ENCODE measurements around the gene KLF8.
"Not testable (repeated sequence)": the region's sequence is repeated elsewhere in the genome, so short reads cannot be mapped to it uniquely, and the experiment has no call there.

Gene KLF8

DNA sequence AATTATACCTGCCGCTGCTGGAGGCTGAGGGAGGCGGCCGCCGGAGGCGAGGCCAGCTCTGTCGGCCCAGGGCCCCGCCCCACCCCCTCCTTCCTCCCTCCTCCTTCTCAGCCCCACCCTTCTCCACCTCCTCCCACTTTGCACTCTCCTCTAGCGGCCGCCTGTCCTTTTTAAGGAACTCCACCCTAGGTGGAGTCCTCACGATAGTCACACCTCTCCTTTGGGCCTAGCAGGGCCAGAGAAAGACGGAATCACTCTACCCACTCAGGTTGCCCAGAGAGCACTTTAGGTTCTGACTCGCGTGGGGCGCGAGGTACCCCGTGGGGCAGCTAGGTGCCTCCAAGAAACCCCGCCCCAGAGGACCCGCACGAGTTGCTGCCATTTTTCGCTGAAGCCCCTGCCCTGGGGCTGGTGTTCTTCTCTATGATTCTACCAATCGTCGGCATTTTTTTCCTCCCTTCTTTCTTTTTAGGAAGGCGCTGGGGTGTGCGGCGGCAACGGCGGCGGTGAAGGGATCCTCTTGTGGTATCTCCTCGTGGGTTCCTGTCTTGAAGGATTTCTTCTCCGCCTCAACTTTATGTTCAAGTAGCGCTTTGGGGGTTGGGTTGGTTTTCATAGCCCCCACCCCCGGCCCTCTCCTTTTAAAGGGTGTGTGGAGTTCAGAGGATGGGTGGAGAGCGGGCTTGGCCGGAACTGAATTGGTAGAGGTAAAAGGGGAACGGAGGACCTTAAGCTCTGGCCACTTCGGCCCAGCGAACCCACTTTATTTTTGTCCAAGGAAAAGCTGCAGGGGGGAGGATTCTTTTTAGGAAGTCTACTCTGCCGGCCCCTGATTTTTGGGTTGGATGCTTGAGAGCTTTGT, at the start of gene KLF8:
KLF8 (plus strand) TSS at position 136 of the 862 bp plus-strand sequence. CDS start 979 bp downstream, outside the sequence.
- no peak for DNase-seq

GRCh38 chrX:56206945-56207344, 25.2 kb upstream of the KLF8 start:
- DNase-seq = not testable (repeated sequence)

DNA sequence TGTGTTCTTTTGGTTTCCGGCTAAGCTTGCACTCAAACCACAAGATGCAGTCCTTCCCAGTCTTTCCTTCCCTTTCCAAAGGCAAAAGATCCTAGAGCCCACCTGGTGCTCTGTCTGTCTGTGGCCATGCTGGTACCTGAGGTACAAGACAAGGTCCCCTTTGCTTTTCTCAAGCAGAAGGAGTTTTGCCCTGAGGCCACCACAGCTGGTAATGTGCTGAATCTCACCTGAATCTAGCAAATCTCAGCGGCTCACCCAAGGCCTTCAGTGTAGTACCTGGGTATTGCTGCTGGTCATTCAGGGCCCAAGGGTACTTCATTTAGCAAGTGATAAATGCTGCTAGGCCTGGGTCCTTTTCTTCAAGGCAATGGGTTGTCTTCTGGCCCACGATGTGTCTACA, 20.5 kb upstream of the KLF8 start:
- DNase-seq = no peak

- DNase-seq = no peak
Measured at GRCh38 chrX:56216332-56216731, 15.8 kb upstream of the KLF8 start.

- DNase-seq = no peak
Measured at GRCh38 chrX:56219700-56220099, 12.5 kb upstream of the KLF8 start.

GRCh38 chrX:56221101-56221500, 11.1 kb upstream of the KLF8 start:
- no peak for DNase-seq

- no peak for DNase-seq
Measured at GRCh38 chrX:56222473-56223000, 9.6 kb upstream of the KLF8 start.

GRCh38 chrX:56226980-56227379, 5.2 kb upstream of the KLF8 start:
- DNase-seq = no peak

DNA sequence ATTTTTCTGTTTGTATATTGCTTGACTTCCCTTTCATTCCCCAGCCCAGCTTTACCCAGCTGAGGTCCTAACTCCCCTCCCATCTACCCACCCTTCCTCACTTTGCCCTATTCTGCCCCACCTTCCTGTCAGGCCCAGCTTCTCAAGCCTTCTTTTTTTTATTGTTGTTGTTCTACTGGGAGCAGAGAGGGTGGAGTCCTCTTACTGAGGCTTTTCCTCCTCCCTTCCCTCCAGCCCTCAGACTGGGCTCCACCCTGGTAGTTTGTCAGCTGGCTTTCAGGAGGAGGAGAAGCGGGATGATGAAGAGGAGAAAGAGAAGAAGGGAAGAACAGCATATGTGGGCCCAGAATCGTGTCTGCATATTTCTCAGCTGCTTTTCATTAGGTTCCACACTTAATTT, 3.2 kb upstream of the KLF8 start:
- DNase-seq = no peak

DNA sequence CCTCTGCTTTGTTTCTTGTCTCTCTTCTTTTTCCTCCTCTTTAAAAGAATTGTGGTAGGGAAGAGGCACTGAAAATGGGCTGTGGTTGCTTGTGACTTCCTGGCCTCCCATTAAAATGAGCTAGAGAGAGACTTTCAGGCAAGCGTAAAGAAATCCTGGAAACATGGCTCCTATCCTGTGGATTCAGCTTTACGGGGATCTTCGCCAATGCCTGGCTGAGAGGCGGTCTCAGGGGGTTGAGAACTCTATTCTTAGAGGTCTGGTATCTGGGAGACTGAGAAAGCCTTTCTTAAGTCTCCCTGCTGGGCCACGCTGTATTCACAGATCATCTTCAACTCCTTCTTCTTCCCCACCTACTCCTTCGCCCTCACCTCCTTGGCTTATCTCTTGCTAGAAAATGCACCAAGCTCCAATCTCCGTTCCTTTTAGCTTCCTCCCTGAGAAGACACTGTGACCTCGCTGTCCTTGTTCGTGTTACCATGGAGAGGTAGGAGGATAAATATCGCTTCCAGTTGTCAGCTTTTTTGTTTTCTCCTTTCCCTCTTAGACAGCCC, 542 bp upstream of the KLF8 start:
- DNase-seq = no peak

GRCh38 chrX:56233100-56233499, 944 bp downstream of the KLF8 start:
- no peak for DNase-seq

GRCh38 chrX:56233682-56234081, 1.5 kb downstream of the KLF8 start:
- DNase-seq = no peak

DNA sequence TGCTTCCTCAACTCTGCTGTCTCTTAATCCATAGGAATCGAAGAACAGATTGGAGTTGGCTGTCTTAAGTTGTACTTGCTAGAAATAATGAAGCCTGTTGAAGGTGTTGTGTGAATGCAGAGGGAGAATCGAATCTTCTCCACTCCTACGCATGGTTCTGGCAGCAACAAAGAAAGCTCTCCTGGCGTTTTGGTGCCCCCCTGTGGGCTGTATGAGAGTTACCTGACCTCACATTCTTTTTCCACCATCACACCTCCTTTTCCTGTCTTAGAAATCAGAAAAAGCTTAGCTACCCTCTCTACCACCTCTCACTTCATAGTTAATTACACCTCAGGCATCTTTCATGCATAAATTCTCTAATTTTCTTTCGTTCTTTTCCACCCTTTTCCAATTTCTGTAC, 16.3 kb downstream of the KLF8 start:
- DNase-seq = no peak

DNA sequence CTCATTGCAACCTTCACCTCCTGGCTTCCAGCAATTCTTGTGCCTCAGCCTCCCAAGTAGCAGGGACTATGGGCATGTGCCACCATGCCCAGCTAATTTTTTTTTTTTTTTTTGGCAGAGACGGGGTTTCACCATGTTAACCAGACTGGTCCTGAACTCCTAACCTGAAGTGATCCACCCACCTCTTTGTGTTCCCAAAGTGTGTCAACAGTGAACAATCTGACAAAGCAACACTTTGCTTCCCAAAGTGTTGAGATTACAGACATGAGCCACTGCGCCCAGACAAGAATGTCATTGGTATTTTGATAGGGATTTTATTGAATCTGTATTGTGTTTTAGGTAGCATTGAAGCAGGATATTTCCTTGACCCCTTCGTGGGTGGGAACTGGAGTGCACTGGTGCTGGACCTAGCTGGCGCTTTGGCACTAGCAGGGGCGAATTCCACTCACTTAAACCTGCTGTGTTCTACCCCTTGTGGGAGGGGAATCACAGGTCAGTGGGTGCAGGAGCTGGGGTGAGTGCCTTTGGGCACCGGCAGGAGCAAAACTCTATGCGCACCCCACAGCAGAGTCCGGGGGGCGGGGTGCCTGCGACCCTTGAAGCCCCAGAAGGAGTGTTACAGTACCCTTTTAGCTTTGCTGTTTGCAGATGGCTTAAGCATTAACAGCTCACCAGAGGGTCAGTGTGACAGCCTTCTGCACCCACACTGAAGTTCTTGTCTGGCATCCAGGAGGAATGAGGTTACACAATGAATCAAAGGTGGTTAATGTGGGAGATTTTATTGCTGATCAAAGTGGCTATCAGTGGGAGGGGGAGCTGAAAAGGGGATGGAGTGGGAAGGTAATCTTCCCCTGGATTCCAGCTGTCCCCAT, 21.9 kb downstream of the KLF8 start:
- no peak for DNase-seq

DNA sequence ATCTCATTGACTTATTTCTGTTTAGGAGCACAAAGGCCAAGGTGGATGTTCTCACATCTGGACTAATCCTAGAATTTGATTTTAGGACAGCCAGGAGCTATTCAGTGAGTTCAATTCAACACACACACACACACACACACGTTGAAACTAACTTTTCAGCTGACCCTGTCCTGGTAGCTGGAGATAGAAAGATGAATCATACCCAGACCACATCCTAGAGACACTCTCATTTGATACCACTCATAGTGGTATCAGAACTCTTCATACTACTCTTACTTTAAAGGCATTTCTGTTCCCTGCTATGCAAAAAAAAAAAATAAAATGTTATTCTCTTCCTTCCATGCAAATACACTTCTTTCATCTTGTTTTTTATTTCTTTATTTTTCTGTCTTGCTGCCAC, 36.7 kb downstream of the KLF8 start:
- DNase-seq = no peak

- DNase-seq = no peak
Measured at GRCh38 chrX:56278692-56279091, 46.5 kb downstream of the KLF8 start.

DNA sequence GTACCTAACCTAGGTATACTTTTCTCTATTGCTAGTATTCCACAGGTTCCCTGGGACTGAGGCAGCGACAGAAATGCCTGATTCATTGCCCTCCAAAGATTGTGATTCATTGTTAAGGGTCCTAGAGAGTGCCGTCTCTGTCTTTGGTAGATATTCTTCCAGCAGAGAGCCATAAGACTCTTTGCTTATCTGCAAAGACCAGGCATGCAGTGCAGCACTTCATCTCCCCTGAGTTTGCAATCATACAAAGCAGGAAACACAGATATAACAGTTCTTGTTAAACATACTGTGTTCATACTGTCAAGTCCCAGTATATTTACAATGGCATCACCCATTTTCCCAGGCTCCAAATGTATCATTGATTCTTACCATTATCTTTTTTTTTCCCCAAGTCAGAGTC, 47.7 kb downstream of the KLF8 start:
- no peak for DNase-seq

- DNase-seq = no peak
Measured at GRCh38 chrX:56281789-56282188, 49.6 kb downstream of the KLF8 start.

- DNase-seq = no peak
Measured at GRCh38 chrX:56284269-56284668, 52.1 kb downstream of the KLF8 start.

DNA sequence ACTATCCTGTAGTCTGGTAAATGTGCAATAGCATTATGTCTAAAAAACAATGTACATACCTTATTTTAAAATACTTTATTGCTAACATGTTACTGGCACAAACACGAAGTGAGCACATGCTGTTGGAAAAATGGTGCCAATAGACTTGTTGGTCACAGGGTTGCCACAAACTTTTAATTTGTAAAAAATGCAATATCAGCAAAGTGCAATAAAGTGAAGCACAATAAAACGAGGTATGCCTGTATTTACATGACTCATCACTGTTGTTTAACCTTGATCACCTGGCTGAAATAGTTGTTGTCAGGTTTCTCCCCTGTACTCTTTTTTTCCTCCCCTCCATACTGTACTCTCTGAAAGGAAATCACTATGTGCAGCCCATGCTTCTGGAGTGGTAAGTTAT, 56.5 kb downstream of the KLF8 start:
- DNase-seq = no peak

DNA sequence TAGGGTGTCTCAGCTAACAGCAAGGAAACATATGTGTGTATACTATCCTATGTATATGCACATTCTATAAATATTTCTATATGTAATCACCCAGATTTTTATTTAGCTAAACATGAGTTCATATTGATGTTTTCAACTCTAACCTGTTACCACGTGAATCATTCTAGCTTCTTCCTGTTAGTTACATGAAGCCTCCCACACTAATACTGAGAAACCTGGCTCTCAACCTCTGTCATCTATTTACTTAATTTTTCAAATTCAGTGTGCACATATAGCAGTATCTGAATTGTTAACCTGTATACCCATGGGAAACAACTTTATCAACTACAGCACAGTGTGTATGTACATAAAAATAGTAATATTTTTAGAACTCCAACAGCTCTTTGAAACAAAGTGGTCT, 57.3 kb downstream of the KLF8 start:
- no peak for DNase-seq

DNA sequence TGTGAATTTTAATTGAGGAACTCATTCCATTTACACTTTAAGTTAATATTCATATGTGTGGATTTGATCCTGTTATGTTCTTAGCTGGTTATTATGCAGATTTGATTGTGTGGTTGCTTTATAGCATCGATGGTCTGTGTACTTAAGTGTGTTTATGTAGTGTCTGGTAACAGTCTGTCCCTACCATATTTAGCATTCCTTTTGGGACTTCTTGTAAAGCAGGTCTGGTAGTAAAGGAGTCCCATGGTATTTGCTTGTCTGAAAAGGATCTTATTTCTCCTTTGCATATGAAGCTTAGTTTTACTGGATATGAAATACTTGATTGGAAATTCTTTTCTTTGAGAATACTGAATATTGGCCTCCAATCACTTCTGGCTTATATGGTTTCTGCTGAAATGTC, 76.6 kb downstream of the KLF8 start:
- no peak for DNase-seq

GRCh38 chrX:56309881-56310280, 77.7 kb downstream of the KLF8 start:
- no peak for DNase-seq

- no peak for DNase-seq
Measured at GRCh38 chrX:56310581-56310980, 78.4 kb downstream of the KLF8 start.
